NCI-H526 treated with DMSO at 0.1 percent for 48 hours (cell line): ENCODE results near the gene GAL3ST2.
"Not testable (repeated sequence)": the region's sequence is repeated elsewhere in the genome, so short reads cannot be mapped to it uniquely, and the experiment has no call there.

Source experiments
- DNase-seq: peaks from one replicate; lab custom pipeline; 2025; lab: John Stamatoyannopoulos, UW

Gene GAL3ST2

GRCh38 chr2:241809383-241810306, 33.0 kb downstream of the GAL3ST2 start:
- no peak for DNase-seq

GRCh38 chr2:241810307-241811200, 33.9 kb downstream of the GAL3ST2 start:
- no peak for DNase-seq

GRCh38 chr2:241811201-241811951, 34.8 kb downstream of the GAL3ST2 start:
- DNase-seq: no peak

- DNase-seq: no peak
Measured at GRCh38 chr2:241811952-241812729, 35.5 kb downstream of the GAL3ST2 start.

- DNase-seq: no peak
Measured at GRCh38 chr2:241812730-241813643, 36.4 kb downstream of the GAL3ST2 start.

- DNase-seq: no peak
Measured at GRCh38 chr2:241813644-241814392, 37.2 kb downstream of the GAL3ST2 start.

GRCh38 chr2:241814393-241814642, 37.7 kb downstream of the GAL3ST2 start:
- no peak for DNase-seq

GRCh38 chr2:241814643-241815476, 38.2 kb downstream of the GAL3ST2 start:
- DNase-seq: no peak

GRCh38 chr2:241815477-241816430, 39.1 kb downstream of the GAL3ST2 start:
- no peak for DNase-seq

- DNase-seq: no peak
Measured at GRCh38 chr2:241816431-241817121, 40.0 kb downstream of the GAL3ST2 start.

- DNase-seq: no peak
Measured at GRCh38 chr2:241817126-241817820, 40.7 kb downstream of the GAL3ST2 start.

GRCh38 chr2:241817821-241818215, 41.2 kb downstream of the GAL3ST2 start:
- DNase-seq: not testable (repeated sequence)

GRCh38 chr2:241818229-241818942, 41.8 kb downstream of the GAL3ST2 start:
- no peak for DNase-seq

- no peak for DNase-seq
Measured at GRCh38 chr2:241818943-241819270, 42.3 kb downstream of the GAL3ST2 start.

GRCh38 chr2:241819947-241820624, 43.5 kb downstream of the GAL3ST2 start:
- DNase-seq: not testable (repeated sequence)
